Measurements from ENCODE around the gene WFS1. TPM values are rescaled to one million over a fixed set of nuclear protein-coding genes. Genes with fewer than 3 reads are reported as not detected.

WFS1 gene
- total and polyA plus RNA-seq, 2 donors (not counting 3 experiments of a cell fraction or from before 2014, with no cell fraction given), result 48.2 to 70.0 TPM

DNA sequence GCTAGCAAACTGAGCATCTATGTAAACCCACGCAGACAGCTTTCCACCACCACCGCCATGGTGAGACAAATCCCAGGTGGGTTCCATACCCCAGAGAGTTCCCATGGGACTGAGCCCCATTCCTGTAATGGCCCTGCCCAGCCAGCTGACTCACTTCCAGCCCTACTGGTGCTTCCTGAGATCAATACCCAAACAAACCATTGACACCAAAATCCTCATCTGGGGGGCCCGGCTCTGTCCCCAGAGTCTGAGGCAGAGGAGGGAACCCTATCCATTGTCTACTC, 39.2 kb upstream of the WFS1 start:
- POLR2A ChIA-PET, result no interaction called here
- Histone ChIP-seq H3K27me3 (ENCODE audit: control insufficient read depth in 2 of 2, insufficient read depth in 2 of 2, low read length in 2 of 2) (no peaks in the 10 kb centered on the region), H3K9ac (replicated peaks; ENCODE audit: extremely low read depth, insufficient read depth, low read length) (no peak overlapping the region), H3K27ac (ENCODE audit: insufficient read depth, low read depth, low read length) (no peak overlapping the region), H2AFZ (ENCODE audit: low read depth, low read length) (no peak overlapping the region), H3K4me1 (ENCODE audit: control insufficient read depth, extremely low read depth, insufficient read depth, low read length) (no peaks in the 10 kb centered on the region), H3K79me2 (ENCODE audit: control insufficient read depth, insufficient read depth, low read length) (no peaks in the 10 kb centered on the region), H3K4me3 (replicated peaks in 1 of 3; ENCODE audit: insufficient read depth in 1 of 3, low read depth in 1 of 3, low read length in 3 of 3) (no peak overlapping the region), H4K20me1 (replicated peaks; ENCODE audit: control insufficient read depth, extremely low read depth, insufficient read depth, low read length) (no peaks in the 10 kb centered on the region), H3K4me2 (ENCODE audit: insufficient read depth, low read length) (no peak overlapping the region), H3K9me3 (replicated peaks; ENCODE audit: control insufficient read depth, insufficient read depth, low read length) (no peaks in the 10 kb centered on the region), H3K36me3 (ENCODE audit: control insufficient read depth in 2 of 2, extremely low read depth in 1 of 2, insufficient read depth in 2 of 2, low read length in 2 of 2) (no peaks in the 10 kb centered on the region), H3K9me1 (replicated peaks; ENCODE audit: control insufficient read depth, extremely low read depth, insufficient read depth, low read length) (no peaks in the 10 kb centered on the region)
- dilution Hi-C loops (cut with MboI; ENCODE audit: extremely low pct_ligation_motif_present, low sequenced_read_pairs) (no loop called here), intact Hi-C loops (cut with micrococcal nuclease) (no loop called here)
- CTCF ChIA-PET, result interaction anchor here (1.0 kb wide), 1 partner anchor 20 kb away, joined by 3 read pairs; no protein-coding TSS in a partner anchor
- no TSS peak for BruUV-seq (replicated peaks)
- DNase-seq (ENCODE audit: low read depth, low spot score) (no peak), FAIRE-seq (no peak)
- TF ChIP-seq MYC (IDR thresholded peaks at IDR 0.05; ENCODE audit: low read depth, low read length) (no peak), FOS (IDR thresholded peaks at IDR 0.05; ENCODE audit: borderline replicate concordance, insufficient read depth, low read length) (no peak), GATA2 (IDR thresholded peaks at IDR 0.05; ENCODE audit: insufficient read depth, insufficient read length, low read depth, low read length) (no peak), JUN (IDR thresholded peaks at IDR 0.05; ENCODE audit: borderline replicate concordance, insufficient read depth, insufficient read length, low read depth) (no peak), POLR2A (IDR thresholded peaks at IDR 0.05; ENCODE audit: low read depth, low read length) (no peak), EZH2 (IDR thresholded peaks at IDR 0.05; ENCODE audit: borderline replicate concordance, low read depth, low read length, severe bottlenecking) (no peak), POLR2AphosphoS5 (IDR thresholded peaks at IDR 0.05; ENCODE audit: insufficient read depth, low read depth, low read length) (no peak)
- TF ChIP-seq, protein P1, sequence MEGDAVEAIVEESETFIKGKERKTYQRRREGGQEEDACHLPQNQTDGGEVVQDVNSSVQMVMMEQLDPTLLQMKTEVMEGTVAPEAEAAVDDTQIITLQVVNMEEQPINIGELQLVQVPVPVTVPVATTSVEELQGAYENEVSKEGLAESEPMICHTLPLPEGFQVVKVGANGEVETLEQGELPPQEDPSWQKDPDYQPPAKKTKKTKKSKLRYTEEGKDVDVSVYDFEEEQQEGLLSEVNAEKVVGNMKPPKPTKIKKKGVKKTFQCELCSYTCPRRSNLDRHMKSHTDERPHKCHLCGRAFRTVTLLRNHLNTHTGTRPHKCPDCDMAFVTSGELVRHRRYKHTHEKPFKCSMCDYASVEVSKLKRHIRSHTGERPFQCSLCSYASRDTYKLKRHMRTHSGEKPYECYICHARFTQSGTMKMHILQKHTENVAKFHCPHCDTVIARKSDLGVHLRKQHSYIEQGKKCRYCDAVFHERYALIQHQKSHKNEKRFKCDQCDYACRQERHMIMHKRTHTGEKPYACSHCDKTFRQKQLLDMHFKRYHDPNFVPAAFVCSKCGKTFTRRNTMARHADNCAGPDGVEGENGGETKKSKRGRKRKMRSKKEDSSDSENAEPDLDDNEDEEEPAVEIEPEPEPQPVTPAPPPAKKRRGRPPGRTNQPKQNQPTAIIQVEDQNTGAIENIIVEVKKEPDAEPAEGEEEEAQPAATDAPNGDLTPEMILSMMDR (IDR thresholded peaks at IDR 0.05; ENCODE audit: extremely low read depth in 1 of 2, insufficient read depth in 1 of 2, low read depth in 1 of 2, low read length in 2 of 2), result no peak
- TF ChIP-seq, protein P2, sequence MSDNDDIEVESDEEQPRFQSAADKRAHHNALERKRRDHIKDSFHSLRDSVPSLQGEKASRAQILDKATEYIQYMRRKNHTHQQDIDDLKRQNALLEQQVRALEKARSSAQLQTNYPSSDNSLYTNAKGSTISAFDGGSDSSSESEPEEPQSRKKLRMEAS (IDR thresholded peaks at IDR 0.05; ENCODE audit: insufficient read depth, insufficient read length), result no peak
